HG02943 (cell line): Measurements from ENCODE around the gene IPPK.
"Not testable (repeated sequence)": the region's sequence is repeated elsewhere in the genome, so short reads cannot be mapped to it uniquely, and the experiment has no call there.

Experiments used
- ATAC-seq: cut with Tn5 transposase; IDR thresholded peaks from one replicate; pipeline ENCODE4 v1.9.1; 2021; ENCODE audit warnings: mild to moderate bottlenecking, low read depth, moderate library complexity; ENCODE audit not compliant: unreplicated experiment

The IPPK gene

DNA sequence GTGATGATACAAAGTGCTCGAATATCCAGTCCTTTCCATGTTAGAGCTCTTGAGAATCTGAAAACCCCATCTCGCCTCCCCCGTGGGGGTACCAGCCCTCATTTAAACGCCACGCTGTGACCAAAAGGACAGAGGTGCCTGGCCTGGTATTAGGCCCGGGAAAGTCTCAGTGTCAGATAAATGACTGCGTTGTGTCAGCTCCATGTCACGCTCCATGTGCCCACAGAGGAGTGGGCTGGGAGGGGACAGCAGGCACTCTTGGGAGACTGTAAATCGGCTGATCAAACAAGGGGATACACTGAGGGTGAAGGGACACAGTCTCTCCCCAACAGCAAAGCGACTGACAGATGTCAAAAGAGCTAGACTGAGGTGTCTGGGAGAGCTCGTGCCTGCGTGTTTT is 68.5 kb downstream of the IPPK start:
- no peak for ATAC-seq

DNA sequence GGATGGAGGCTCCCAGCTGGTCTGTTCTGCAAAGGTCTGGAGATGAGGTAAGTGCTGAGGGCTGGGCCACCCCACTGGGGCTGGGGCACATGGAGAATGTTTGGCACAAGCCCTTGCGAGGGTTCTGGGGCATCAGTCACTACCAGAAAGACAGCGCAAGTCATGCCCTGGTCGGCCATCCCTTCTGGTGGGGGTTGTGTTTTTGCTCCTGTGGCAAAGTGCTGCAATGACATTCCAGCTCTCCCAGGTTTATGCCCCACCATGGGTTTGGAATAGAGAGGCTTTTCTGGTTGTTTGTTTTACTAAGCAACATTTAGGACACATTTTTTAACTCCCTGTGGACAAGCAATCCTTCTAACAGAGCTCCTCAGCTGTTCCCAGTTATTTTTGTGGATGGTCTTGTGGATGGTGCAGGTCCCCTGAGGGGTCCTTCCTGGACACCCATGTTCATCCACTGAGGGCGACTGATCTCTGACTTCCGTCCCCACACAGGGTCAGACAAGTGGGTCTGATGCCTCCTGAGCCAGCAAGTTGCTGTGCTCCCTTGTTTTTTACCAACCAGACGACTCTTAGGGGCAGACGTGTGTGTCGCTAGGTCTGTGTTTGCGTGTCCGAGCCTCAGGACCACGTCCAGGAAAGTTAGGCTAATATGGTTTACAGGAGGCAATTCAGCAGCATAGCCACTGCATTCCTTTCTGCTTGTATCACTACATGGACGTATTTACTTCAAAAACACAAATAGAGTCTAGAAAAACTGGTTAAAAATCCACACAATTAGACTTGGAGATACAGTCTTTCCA is 69.3 kb downstream of the IPPK start:
- no peak for ATAC-seq

DNA sequence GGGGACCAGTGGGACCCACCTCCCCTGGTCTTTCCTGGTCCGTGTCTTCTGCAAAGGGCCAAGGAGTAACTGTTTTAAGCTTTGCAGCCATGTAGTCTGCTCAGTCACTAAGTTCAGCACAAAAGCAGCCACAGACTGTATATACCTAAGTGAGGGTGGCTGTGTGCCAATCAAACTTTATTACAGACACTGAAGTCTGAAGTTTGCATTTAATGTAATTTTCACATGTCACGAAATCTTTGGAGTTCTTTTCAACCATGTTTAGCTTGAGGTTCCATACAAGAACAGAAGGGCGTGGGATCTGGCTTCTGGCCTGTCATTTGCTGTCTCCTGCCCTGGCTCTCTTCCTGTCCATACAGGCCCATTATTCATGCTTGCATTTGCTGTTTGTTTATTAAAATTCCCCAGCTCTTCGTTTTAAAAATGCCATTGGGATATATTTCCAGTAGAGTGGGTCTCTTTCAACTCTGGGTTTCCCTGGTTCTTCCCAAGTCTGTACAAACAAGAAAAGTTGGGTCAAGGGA is 69.9 kb downstream of the IPPK start:
- no peak for ATAC-seq

DNA sequence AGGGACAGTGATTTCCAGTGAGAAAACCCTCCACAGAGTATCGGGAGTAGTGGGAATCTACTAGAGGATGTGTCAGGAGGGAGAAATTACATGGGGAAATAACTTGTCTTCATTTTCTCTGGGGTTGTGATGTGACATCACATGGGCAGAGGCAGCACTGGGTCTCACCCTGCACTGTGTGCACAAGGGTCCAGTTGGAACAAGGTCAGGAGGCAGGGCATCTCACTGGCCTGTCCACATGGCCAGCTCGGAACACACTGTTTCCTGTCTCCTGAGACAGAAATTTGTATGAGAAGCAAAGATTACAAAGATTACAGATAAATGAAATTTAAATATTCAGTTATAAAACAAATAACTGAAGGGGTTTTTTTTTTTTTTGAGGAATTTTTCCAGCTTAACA is 71.5 kb downstream of the IPPK start:
- no peak for ATAC-seq

DNA sequence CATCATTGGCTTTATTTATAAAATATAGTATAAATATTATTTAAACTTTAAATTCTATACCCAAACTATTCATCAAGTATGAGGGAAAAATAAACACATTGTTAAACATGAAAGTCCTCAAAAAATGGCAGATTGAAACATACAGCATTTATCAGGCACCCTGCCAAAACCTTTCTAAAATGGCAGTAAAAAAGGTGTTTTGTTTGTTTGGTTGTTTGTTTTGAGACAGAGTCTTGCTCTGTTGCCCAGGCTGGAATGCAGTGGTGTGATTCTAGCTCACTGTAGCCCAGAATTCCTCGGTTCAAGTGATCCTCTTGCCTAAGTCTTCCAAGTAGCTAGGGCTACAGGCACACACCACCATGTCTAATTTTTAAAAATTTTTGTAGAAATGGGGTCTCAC is 74.0 kb downstream of the IPPK start:
- no peak for ATAC-seq

DNA sequence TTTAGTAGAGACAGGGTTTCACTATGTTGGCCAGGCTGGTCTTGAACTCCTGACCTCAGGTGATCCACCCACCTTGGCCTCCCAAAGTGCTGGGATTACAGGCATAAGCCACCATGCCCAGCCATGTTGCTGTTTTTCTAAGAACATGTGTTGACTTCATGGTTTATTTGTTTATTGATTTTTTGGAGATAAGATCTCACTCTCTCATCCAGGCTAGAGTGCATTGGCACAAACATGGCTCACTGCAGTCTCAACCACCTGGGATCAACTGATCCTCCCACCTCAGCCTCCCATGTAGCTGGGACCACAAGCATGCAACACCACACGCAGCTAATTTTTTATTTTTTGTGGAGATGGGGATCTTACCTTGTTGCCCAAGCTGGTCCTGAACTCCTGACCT is 74.9 kb downstream of the IPPK start:
- not testable (repeated sequence) for ATAC-seq

DNA sequence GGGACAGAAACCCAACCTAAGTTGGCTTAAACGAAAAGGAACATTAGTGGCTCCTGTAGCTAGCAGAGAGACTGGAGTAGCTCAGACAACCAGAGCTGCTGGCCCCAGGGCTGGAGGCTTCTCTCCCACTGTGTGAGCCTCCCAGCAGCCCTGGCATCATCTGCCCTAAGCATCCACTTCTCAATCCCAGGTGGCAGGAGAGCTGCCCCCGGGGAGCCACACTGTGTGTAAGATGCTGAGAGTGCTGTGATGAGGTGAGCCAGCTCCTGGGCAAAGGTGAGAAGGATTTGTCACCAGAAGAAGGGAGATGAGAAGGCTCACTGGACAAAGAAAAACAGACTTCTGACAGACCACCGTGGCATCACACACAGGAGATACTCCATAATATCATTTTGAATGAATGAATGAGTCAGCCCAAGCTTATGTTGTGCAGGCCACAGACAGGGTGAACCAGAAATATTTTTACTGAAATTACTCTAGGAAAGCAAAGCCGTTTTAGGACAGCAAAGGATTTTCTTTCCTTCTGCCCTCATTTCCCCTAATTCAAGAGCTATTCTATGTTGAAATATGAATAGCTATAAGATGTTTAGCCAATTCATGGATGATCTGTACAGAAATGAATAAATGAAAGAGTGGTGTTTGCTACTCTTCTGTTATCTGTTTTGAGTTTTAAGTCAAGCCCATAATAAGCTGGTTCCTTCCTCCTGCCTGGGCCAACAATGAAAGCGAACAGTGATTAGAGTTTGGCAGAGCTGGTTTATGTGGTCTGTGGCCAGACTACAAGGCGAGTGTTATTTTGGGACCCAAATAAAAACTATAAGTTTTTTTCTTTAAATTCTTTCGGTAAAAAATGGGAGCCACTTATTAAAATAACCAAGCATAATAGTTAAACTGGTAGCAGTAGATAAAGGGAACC is 76.7 kb downstream of the IPPK start:
- ATAC-seq = no peak

DNA sequence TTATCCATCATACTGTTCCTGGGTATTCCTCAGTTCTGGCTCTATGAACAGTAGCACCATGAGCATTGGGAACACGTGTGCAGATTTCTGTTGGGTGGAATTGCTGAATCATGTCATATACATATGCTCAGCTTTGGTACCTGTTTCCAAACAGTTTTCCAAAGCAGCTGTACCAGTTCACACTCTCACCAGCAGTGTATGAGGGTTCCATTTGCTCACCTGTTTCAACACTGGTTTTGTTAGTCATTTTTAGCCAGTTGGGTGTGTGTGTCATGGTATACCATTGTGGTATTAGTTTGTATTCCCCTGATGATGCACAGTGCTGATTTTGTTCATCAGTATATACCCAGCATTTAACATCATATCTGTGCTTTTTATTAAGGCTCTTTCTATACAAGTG is 77.4 kb downstream of the IPPK start:
- no peak for ATAC-seq

DNA sequence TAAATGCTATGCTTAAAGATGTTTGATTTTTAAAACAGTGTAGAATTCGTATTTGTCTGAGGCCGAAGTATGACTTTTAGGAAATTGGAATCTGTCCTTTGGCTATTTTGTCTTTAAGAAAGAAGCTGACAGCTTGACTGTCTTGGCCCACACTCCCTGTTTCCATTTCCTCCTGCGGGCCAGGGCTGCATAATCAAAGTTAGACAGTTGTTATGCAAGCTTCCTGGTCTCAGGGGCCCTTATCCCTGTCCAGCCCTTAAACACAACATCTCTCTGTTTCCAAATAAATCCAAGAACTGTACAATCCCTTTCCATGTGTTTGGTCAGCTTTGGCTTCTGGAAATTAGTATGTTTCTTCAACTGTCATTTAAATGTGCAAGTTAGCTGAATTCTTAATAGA is 79.6 kb downstream of the IPPK start:
- ATAC-seq = no peak

DNA sequence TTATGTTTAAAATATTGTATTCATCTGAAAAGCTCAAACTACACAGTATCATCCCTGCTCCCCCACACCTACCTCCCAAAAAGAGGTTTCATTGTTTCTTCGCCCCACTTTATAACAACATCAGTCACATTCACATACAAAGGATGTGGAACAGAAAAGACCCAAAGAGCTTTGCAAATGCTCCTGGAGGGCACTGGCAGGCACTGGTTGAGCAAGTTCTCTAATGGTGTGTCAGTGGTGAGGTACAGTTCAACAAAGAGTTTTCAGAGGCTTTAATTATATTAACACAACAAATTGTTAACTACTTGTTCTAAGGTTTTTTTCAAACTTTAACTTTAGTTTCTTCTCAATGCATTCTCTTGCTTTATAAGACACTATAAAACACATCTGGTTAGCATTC is 80.0 kb downstream of the IPPK start:
- no peak for ATAC-seq

DNA sequence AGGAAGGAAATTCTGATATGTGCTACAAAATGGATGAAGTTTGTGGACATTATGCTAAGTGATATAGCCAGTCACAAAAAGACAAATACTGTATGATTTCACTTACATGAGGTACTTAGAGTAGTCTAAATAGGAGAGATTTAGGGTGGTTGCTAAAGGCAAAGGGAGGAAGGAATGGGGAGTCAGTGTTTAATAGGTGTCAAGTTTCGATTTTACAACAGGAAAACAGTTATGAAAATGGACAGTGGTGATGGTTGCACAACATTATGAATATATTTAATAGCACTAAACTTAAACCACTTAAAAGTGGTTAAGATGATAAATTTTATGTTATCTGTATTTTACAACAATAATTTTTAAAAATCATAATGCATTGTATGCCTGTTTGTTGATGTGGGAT is 93.8 kb downstream of the IPPK start:
- ATAC-seq = no peak

DNA sequence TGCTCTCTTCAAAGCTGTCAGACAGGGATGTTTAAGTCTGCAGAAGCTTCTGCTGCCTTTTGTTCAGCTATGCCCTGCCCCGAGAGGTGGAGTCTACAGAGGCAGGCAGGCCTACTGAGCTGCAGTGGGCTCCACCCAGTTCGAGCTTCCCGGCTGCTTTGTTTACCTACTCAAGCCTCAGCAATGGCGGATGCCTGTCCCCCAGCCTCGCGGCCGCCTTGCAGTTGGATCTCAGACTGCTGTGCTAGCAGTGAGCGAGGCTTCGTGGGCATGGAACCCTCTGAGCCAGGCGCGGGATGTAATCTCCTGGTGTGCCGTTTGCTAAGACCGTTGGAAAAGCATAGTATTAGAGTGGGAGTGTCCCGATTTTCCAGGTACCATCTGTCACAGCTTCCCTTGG is 96.3 kb downstream of the IPPK start:
- ATAC-seq = not testable (repeated sequence)

DNA sequence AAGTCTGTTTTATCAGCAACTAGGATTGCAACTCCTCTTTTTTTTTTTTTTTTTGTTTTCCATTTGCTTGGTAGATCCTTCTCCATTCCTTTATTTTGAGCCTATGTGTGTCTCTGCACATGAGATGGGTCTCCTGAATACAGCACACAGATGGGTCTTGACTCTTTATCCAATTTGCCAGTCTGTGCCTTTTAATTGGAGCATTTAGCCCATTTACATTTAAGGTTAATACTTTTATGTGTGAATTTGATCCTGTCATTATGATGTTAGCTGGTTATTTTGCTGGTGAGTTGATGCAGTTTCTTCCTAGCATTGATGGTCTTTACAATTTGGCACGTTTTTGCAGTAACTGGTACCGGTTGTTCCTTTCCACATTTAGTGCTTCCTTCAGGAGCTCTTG is 98.1 kb downstream of the IPPK start:
- not testable (repeated sequence) for ATAC-seq

DNA sequence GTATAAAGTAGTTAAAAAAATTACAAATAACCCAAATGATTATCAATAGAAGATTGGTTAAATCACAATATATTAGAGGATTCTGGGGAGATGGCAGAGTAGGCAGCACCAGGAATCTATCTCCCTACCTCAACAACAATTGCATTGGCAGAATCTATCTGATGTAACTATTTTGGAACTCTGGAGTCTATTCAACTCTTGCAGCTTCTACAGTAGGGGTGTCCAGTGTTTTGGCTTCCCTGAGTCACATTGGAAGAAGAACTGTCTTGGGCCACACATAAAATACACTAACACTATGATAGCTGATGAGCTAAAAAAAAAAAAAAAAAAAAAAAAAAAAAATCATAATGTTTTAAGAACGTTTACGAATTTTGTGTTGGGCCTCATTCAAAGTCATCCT is 104.9 kb downstream of the IPPK start:
- no peak for ATAC-seq

DNA sequence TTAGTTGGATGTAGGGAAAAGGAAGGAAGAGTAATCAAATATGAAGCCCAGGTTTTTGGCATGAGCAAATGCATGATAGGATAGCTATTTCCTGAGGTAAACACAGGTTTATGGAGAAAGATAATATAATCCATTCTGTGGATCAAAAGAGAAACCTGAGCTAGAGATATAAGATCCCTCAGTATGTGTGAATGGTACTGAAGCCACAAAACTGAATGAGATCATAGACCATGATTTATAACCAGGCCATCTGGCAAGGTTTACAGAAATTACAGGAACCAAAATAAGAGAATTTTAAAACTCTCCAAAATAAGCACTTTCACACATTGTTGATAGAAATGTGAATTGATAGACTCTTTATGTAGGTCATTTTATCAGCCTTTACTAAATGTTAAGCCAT is 105.4 kb downstream of the IPPK start:
- ATAC-seq = no peak
